NCI-H1417 (cell line): ENCODE data around the gene CCDC57.
A peak's percentile ranks its signal among the peaks of the same experiment; 100 is the strongest.
"Not testable (repeated sequence)": the region's sequence is repeated elsewhere in the genome, so short reads cannot be mapped to it uniquely, and the experiment has no call there.

Source experiments
- DNase-seq, 3 experiments: peaks; one replicate each; lab custom pipeline; 2025; lab: John Stamatoyannopoulos, UW

The CCDC57 gene

DNA sequence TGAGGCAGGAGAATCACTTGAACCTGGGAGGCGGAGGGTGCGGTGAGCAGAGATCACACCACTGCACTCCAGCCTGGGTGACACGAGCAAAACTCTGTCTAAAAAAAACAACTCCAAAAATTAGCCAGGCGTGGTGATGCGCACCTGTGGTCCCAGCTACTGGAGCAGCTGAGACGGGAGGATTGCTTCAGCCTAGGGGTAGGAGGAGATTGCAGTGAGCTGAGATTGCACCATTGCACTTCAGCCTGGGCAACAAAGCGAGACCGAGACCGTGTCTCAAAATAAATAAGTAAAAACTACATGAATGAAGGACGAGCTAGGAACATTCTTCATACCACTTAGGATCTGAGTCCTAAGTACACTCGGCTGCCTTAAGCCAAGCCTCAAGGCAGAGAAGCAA is 35.4 kb downstream of the CCDC57 start:
- DNase-seq = no peak

DNA sequence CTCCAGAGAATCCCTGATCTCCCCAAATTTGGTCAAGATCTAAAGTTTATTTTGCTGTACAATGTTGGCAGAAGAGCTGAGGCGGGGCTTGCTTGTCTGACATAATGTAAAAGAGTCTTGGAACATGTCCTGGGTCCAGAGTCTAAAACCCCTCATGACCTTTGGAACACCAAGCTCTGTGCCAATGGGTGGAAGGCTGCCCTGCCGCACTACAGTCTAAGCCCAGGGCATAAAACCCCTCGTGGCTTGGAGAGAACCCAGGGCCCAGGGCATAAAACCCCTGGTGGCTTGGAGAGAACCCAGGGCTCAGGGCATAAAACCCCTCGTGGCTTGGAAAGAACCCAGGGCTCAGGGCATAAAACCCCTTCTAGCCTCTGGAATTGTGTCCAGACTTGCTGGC is 36.7 kb downstream of the CCDC57 start:
- DNase-seq = no peak

DNA sequence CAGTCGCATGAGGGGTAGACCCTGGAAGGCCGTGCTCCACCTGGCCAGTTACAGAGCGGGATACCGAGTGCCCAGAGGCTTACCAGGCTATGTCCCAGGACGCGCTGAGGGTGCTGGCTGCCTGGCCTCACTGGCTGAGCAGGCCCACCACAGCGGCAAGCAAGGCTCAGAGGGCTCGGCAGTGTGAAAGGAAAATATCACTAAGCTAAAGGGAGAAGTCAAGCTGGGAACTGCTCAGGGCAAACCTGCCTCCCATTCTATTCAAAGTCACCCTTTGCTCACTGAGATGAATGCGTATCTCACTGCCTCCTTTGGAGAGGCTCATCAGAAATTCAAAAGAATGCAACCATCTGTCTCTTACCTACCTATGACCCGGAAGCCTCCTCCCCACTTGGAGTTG is 37.4 kb downstream of the CCDC57 start:
- DNase-seq = no peak

DNA sequence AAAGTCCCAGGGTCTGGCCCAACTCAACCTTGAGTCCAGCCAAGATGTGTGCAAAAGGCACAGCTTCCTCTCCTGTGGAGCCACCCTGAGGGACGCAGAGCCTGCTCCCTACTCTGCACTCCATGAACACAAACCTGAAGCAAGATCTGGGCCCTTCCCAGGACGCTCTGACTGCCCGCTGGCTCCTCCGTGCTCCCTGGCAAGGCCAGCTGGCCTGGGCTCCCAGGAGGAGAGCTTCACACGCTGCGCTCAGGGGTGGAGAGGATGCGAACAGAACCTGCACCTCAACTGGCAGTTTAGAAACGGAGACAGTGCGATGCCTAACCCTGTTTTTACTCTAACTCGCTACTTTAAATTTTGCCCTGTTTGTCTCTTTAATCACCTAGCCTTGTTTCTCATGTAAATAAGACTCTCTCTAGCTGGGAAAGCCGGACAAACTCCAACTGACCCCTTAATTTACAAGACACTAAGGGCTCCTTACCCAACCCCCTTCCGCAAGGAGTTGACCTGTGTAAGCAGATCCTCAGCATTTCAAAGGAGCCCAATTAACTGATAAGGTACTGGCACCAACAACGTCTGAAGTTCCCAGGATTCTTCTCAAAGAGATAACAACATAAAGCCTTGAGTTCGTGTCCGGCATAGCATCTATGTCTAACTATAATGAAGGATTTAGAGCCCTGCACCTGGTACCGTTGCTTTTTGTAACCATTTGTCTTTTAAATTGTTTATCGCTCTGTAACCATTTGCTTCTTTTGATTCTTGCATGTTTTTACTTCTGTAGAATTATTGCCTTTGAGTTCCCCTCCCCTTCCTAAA is 38.4 kb downstream of the CCDC57 start:
- DNase-seq = not testable (repeated sequence)

DNA sequence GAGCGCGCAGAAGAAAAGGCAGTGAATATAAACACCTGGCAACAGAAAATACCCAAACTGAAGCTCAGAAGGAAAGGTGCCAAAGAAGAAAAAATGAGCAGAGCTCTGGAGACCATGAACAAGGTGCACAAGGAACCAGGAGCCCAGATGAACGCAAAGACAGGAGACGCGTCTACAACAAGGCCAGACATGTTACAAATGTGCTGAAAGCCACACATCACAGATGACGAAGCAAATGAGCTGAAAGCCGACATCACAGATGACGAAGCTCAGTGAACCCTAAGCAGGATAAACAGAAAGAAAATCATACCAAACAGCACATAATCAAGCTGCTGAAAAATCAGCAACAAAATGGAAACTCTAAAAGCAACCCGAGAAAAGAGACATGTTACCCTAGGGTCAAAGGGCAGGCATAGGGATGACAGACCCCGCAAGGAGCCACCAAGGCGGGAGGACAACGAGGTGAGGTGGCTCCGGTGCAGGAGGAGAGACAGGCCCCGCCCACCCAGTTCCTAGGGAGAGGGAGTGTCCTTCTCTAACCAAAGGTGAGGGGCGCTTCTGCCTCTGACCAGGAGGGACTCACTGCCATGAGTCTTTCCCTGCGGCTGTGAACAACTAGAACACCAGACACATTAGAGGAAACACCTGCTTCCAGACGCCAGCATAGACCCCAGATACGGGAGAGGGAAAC is 39.1 kb downstream of the CCDC57 start:
- DNase-seq = no peak

DNA sequence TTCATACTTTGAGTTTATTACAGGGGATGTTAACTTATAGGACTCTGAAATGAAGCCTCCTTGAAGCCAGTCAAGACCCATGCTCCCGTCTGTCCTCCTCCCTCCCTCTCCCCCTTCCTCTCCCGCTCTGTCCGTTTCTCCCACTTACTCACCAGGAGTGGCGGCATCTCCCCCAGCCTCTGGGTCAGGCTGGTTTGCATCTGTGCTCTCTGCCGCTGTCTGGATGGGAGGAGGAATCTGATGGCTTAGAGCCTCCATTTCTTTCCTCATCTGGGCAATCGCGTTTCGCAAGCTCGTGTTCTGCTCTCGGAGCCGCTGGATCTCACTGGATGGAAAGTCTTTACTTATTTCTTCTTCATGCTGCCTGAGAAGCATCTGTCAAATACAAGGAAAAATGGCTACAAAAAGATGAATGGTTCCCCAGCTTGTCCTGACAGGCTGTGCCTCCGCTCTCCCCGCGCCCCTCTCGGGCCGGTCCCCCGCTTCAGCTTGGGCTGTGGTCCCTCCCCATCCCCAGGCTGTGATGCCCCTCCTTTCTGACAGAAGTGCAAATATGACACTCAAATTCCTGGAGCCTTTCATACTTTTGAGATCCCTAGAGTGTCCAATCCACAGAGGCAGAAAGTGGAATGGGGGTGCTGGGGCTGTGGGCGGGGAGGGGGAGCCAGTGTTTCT is 40.0 kb downstream of the CCDC57 start:
- no peak for DNase-seq

DNA sequence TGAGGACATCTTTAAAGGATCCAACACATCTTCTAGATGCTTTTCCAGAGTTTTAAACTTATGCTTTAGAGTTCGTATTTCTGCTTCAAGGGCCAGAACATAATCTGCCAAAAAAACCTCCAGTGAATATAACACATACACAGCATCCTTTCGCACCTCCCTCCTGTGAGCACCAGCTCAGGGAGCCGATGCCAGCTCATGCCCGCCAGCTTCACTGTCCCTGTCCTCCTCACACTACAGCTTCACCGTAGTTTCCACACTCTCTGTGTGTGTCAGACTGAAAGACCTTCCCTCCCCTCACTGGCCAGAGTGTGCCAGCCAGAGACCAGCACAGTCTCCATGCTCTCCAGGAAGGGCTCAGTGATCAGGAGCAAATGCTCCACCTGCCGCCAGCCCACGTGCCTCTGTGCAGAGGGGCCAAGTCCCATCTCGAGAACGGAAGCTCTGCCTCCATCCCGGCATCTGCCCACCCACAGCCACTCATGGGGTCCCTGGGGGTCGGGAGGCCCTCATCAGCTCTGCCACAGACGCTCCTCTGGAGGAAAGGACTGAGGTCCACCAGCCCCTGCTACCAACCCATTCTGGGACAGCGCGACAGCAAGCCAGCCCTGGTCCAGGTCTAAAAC is 40.8 kb downstream of the CCDC57 start:
- DNase-seq = no peak

DNA sequence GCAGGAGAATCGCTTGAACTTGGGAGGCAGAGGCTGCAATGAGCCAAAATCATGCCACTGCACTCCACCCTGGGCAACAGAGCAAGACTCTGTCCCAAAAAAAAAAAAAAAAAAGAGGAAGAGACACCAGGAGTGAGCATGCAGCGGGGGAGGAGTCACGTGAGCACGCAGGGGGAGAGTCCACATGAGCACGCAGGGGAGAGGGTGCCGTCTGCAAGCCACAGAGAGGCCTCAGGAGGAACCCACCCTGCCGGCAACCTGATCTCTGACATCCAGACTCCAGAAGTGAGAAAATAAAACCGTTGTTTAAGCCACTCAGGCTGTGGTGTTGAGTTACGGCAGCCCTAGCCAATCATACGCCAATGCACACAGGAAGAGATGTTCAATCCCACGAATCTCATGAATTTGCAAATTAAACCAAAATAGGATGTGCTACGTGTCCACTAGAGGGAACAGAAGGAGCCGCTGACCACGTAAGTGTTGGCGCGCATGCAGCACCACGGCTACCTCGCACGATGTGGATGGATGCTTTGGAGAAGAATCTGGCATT is 42.2 kb downstream of the CCDC57 start:
- DNase-seq = peak in 1 of 3 experiments; percentile 4

DNA sequence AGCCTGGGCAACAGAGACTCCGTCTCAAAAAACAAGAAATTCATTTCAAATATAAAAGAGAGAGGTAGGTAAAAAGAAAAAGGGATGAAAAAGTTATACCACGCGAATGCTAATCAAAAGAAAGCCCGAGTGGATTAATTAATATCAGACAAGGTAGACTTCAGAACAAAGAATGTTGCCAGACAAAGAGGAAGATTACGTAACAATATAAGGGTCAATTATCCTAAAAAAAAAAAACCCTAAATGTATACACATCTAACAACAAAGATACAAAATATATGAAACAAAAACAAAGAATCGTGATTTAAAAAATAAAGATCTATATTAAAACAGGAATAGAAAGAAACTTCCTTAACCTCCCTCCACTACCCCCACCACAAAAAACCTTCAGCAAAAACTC is 44.1 kb downstream of the CCDC57 start:
- no peak for DNase-seq

DNA sequence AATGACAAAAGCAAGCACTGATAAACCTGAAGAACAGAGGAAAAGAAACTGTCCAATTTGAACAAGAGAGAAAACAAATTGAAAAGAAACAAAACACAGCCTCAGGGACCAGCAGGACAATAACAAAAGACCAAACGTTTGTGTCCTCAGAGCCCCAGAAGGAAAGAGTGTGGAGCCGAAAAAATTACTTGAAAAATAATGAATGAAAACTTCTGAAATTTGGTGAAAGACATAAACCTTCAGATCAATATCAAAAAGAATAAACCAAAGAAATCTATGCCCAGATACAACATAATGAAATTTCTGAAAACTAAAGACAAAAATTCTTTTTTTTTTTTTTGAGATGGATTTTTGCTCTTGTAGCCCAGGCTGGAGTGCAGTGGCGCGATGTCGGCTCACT is 45.6 kb downstream of the CCDC57 start:
- DNase-seq = no peak

DNA sequence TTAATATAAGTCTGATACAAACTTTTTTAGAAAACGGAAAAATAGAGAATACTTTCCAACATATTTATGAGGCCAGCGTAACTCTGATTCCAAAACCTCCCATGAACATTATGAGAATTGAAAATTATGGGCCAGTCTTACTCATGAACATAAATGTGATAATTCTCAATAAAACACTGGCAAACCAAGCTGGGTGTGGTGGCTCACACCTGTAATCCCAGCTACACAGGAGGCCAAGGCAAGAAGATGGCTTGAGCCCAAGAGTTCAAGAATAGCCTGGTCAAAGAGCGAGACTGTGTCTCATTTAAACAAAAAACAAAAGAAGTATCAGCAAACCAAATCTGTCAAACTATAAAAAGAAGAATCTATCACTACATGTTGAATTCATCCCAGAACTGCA is 47.8 kb downstream of the CCDC57 start:
- no peak for DNase-seq

DNA sequence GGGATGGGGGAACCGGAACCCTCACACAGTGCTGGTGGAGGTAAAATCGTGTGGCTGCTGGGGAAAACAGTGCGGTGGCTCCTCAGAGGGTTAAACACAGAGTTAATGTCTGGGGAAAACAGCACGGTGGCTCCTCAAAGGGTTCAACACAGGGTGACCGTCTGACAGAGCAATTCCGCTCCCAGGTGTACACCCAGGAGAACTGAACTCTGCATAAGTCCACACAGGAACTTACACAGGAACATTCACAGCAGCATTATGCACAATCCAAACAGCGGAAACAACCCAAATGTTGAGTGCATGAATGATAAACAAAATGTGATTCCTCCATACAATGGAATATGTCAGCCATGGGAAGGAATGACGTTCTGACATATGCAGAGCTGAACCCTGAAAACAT is 51.4 kb downstream of the CCDC57 start:
- DNase-seq = no peak

DNA sequence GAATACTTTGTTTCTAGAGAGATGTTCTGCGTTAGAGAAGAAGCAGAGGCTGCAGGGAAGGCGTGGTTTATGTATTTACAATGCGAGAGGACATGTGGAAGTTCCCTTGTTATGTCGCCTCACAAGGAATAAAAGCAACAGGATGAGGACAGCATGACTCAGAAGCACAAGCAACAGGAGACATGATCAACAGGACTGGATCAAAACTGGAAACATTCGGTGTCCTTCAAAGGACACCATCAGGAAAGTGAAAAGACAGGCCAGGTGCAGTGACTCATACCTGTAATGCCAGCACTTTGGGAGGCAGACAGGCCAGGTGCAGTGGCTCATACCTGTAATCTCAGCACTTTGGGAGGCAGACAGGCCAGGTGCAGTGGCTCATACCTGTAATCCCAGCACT is 52.6 kb downstream of the CCDC57 start:
- no peak for DNase-seq

DNA sequence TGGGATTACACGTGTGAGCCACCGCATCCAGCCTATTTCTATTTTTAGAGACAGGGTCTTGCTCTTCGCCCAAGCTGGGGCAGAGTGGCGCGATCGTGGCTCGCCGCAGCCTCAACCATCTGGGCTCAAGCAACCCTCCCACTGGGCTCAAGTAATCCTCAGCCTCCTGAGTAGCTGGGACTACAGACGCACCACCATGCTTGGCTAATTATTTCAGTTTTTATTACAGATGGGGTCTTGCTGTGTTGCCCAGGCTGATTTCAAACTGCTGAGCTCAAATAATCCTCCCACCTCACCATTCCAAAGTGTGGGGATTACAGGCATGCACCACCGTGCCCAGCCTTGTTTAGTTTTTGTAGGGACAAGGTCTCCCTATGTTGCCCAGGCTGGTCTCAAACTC is 53.8 kb downstream of the CCDC57 start:
- no peak for DNase-seq

DNA sequence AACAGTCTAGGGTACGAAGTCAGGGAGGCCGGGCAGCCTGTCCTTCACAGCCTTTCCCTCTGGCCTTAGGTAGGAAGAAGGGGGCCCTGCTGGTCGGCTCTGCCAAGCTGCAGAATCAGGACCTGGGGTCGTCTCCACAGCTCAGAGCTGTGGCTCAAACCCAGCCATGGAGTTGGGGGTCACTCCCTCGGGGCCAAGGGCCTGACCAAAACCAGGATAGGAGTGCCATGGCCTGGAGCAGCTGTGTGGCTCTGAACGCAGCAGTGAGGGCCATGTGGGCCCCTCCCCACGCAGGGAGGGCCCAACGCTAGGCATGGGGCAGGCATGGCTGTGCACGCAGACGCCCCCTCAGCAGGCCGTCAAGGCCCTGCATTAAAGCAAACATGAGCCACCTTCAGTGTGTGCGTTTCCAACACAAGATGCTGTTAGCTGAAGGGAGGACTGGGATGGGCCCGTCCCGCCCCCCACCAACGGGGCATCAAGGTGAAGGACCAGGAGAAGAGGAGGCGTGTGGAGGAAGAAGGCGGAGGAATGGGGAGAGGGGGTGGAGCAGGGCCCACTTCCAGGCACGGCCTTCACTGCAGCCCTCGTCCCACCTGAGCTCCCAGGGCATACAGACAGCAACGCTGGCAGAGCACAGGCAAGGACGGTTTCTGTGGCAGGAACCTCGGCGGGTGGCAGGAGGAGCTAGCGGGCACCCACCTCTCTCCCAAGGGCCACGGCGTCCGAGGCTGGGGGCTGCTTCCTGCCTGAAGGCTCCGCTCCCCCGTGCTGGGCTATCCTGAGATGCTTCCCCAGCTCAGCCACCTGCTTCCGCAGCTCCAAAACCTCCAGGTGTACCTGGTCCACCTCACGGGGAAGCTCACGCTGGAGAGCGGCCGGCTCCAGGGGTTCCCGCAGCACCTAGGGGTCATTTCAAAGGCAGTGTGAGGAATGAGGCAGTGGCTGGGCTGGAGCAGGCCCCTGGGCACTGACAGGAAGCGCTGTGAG is 55.3 kb downstream of the CCDC57 start:
- no peak for DNase-seq

DNA sequence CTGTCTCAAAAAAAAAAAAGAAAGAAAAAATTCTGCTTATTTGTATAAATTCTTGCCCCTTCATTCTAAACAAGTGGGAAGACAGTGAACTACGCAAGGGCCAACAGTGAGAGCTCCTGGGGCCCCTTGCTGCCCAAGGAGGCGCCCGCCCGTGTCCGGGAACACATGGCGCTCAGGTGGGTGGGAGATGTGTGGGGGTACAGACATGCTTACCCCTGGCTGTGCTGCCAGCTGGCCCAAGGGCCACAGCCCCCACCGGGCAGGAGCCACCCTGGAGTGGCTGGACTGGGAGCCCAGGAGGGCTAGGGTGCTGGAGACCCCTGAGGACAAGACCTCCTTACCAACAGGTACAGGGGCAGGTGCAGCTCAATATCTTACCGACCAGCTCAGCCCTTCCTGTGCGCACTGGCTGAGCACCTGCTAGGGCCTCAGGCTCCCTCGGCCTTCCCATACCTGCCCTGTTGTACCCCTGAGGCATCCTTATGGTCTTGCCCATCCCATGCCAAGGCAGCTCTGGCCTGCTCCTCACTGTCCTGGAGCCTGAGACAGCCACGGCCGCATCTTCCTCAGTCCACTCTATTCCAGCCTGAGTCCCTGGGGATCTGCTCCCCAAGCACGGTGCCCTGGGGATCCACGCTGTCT is 56.2 kb downstream of the CCDC57 start:
- DNase-seq = no peak

DNA sequence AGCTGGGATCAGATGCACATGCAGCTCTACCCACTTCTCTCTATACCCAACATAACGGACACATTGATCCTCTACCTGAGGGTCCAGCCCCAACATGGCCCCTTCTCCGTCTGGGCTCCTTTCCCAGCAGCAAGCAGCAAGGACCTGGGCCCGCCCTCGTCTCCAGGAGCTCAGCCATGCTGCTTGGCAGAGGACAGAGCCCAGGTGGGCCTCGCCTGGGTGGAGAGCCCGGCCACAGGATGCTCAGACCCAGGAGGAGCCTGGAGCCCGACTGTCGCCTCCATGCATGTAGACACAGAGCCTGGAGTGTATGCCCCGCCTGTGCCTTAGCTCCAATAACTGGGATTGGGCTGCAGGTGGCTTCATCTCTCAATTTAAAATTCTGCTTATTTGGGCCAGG is 57.0 kb downstream of the CCDC57 start:
- DNase-seq = no peak

DNA sequence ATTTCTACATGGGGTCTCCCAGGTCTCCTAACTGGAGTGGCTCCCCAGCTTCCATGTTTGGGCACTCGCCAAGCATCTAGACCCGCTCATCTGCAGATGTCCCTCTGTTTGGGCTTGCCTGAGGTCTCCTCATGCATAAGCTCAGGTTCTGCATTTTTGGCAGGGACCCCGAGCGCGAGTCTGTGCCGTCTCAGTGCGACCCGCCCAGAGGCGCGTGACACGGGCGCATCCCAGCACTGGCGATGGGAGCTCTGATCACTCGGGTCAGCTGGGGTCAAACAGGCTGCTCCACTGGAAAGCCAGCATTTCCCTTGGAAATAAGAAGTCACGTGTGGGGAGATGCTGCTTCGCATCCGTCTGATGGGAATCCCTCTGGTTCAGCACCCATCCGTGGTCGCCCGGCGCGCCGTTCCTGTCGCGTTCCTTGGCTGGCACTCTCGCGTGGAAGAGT is 57.7 kb downstream of the CCDC57 start:
- no peak for DNase-seq

DNA sequence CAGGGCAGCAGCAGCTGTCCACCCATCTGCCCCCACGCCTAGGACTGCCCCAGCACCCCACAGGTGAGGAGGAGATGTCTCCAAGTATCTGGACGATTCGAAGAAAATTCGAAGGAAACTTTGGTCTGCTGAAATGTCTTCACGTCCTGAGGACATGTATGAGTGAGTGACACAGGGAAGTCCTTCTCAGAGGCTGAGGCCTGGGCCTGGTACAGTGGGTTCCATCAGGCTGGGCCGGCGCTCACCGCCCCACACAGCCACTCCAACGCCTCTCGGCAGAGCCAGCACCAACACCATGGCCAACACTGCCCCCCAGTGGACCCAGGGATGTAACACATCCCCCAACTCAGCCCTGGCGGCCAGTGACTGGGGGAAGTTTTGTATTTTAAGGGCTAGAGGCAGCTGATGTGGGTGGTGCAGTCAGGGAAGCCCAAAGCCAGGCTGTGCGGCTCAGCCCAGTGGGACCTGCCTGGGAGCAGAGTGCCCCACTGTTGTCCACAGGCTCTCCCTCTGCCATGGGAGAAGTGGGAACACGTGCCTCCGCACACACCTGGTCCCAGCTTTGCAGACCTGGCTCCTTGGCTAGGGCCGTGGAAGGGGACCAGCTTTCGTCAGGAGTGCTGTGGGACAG is 58.8 kb downstream of the CCDC57 start:
- DNase-seq = peak; percentile 41 to 67 (median 67)

DNA sequence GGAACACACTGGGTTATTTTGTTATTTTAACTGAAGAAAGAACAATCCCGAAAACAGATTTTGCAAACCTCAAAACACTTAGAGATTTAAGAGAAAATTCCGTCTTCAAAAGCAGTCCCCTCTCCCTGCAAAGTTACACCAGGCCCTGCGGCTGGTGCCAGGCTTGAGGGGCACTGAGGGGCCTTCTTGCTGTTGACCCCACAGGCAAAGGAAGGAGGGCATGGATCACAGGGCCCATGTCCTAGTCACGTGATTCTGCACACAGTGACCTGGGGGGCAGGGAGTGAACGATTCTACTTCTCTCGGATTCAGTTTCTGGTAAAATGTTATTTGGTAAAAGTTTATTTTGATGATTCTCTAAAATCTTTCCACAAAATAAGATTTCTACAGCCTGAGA is 59.3 kb downstream of the CCDC57 start:
- DNase-seq = no peak
